H9 (cell line): ENCODE results near the gene RPL37A. TPM values are rescaled to one million over a fixed set of nuclear protein-coding genes. Genes with fewer than 3 reads are reported as not detected.

Experiments
- DNase-seq: peaks from one replicate; pipeline ENCODE4 v3.0.0-alpha.2; 2017
- H2AFZ ChIP-seq: one replicate; pipeline ENCODE4 v1.6.1; 2013; ENCODE audit warnings: mild to moderate bottlenecking, low read length, control low read depth, moderate library complexity
- H2AK5ac ChIP-seq: 2 replicates; pipeline ENCODE4 v1.6.1; 2013; ENCODE audit warnings: low read length, control low read depth, mixed read lengths; ENCODE audit not compliant: insufficient read length
- H2BK120ac ChIP-seq: one replicate; pipeline ENCODE4 v1.6.1; 2013; ENCODE audit warnings: low read depth, mild to moderate bottlenecking, low read length, control low read depth, inconsistent platforms; ENCODE audit not compliant: poor library complexity, severe bottlenecking
- H2BK12ac ChIP-seq: 2 replicates; pipeline ENCODE4 v1.6.1; 2013; ENCODE audit warnings: low read length, control low read depth, mixed read lengths, low read depth; ENCODE audit not compliant: insufficient read length
- H2BK15ac ChIP-seq: 2 replicates; pipeline ENCODE4 v1.6.1; 2013; ENCODE audit warnings: low read depth, low read length, control low read depth
- H2BK20ac ChIP-seq: one replicate; pipeline ENCODE4 v1.6.1; 2013; ENCODE audit warnings: low read depth, mild to moderate bottlenecking, low read length, control low read depth, inconsistent platforms; ENCODE audit not compliant: poor library complexity, severe bottlenecking
- H2BK5ac ChIP-seq: 2 replicates; pipeline ENCODE4 v1.6.1; 2013; ENCODE audit warnings: low read length, control low read depth, mixed read lengths; ENCODE audit not compliant: insufficient read length
- H3K14ac ChIP-seq: 2 replicates; pipeline ENCODE4 v1.6.1; 2013; ENCODE audit warnings: low read length, control low read depth; ENCODE audit not compliant: insufficient read depth
- H3K18ac ChIP-seq: 2 replicates; pipeline ENCODE4 v1.6.1; 2013; ENCODE audit warnings: low read depth, mild to moderate bottlenecking, mixed read lengths, low read length, control low read depth; ENCODE audit not compliant: insufficient read length
- H3K23ac ChIP-seq: 2 replicates; pipeline ENCODE4 v1.6.1; 2013; ENCODE audit warnings: low read length, control low read depth, mixed read lengths, low read depth; ENCODE audit not compliant: insufficient read length
- H3K23me2 ChIP-seq: 2 replicates; pipeline ENCODE4 v1.6.1; 2013; ENCODE audit warnings: low read depth, mild to moderate bottlenecking, mixed read lengths, low read length, control low read depth; ENCODE audit not compliant: insufficient read length, poor library complexity, severe bottlenecking
- H3K27ac ChIP-seq: 2 replicates; pipeline ENCODE4 v1.5.1; 2013; ENCODE audit warnings: low read length, control low read depth, mixed read lengths, low read depth; ENCODE audit not compliant: insufficient read length
- H3K27me3 ChIP-seq: 2 replicates; pipeline ENCODE4 v1.6.1; 2013; ENCODE audit warnings: low read length, control low read depth, inconsistent platforms; ENCODE audit not compliant: insufficient read depth
- H3K4ac ChIP-seq: 2 replicates; pipeline ENCODE4 v1.6.1; 2013; ENCODE audit warnings: low read depth, mild to moderate bottlenecking, control low read depth, inconsistent platforms, low read length, moderate library complexity
- H3K4me1 ChIP-seq: 2 replicates; pipeline ENCODE4 v1.6.1; 2013; ENCODE audit warnings: low read length, control low read depth, inconsistent platforms; ENCODE audit not compliant: insufficient read depth
- H3K4me2 ChIP-seq: 2 replicates; pipeline ENCODE4 v1.6.1; 2013; ENCODE audit warnings: low read length, control low read depth, mixed read lengths; ENCODE audit not compliant: insufficient read length, insufficient read depth
- H3K56ac ChIP-seq: 2 replicates; pipeline ENCODE4 v1.6.1; 2013; ENCODE audit warnings: low read depth, mild to moderate bottlenecking, mixed read lengths, low read length, control low read depth; ENCODE audit not compliant: insufficient read length
- H3K79me1 ChIP-seq: 2 replicates; pipeline ENCODE4 v1.6.1; 2013; ENCODE audit warnings: low read depth, mild to moderate bottlenecking, moderate library complexity, low read length, control low read depth, inconsistent platforms; ENCODE audit not compliant: insufficient read depth, poor library complexity, severe bottlenecking
- H3K79me2 ChIP-seq: 2 replicates; pipeline ENCODE4 v1.6.1; 2013; ENCODE audit warnings: low read length, control low read depth, inconsistent platforms; ENCODE audit not compliant: insufficient read depth
- H3K9ac ChIP-seq: 2 replicates; pipeline ENCODE4 v1.6.1; 2013; ENCODE audit warnings: low read length, control low read depth, mixed read lengths; ENCODE audit not compliant: insufficient read length; ENCODE audit errors: extremely low read depth
- H3K9me3 ChIP-seq: one replicate; pipeline ENCODE4 v1.6.1; 2013; ENCODE audit warnings: low read depth, low read length, inconsistent platforms; ENCODE audit not compliant: control insufficient read depth
- H3T11ph ChIP-seq: one replicate; pipeline ENCODE4 v1.6.1; 2013; ENCODE audit warnings: mild to moderate bottlenecking, low read length, control low read depth, inconsistent platforms
- H4K20me1 ChIP-seq: one replicate; pipeline ENCODE4 v1.6.1; 2013; ENCODE audit not compliant: control insufficient read depth, insufficient read length, insufficient read depth
- H4K5ac ChIP-seq: 2 replicates; pipeline ENCODE4 v1.6.1; 2013; ENCODE audit warnings: low read depth, mild to moderate bottlenecking, mixed read lengths, low read length, control low read depth; ENCODE audit not compliant: insufficient read length
- H4K8ac ChIP-seq: replicated peaks from 2 replicates; pipeline ENCODE4 v1.6.1; 2013; ENCODE audit warnings: low read length, control low read depth, mixed read lengths, low read depth; ENCODE audit not compliant: insufficient read length
- H4K91ac ChIP-seq: 2 replicates; pipeline ENCODE4 v1.6.1; 2013; ENCODE audit warnings: low read depth, mild to moderate bottlenecking, moderate library complexity, mixed read lengths, low read length, control low read depth; ENCODE audit not compliant: insufficient read length
- H3K27ac Mint-ChIP-seq, 3 experiments: 2 replicates in 2 of 3; 3 replicates in 1 of 3; pipeline ENCODE4 v1.8.0; 2020 to 2021; ENCODE audit warnings: mixed read lengths in 3 of 3, mild to moderate bottlenecking in 1 of 3, moderate library complexity in 1 of 3
- H3K27me3 Mint-ChIP-seq: 2 replicates; pipeline ENCODE4 v1.8.0; 2021; ENCODE audit warnings: low read depth, mild to moderate bottlenecking, moderate library complexity, mixed read lengths
- H3K36me3 Mint-ChIP-seq, 3 experiments: 2 replicates in 2 of 3; 3 replicates in 1 of 3; pipeline ENCODE4 v1.8.0; 2020 to 2021; ENCODE audit warnings: low read depth in 3 of 3, mixed read lengths in 3 of 3; ENCODE audit not compliant: insufficient read depth in 1 of 3
- H3K4me1 Mint-ChIP-seq, 2 experiments: 2 replicates each; pipeline ENCODE4 v1.8.0; 2020; ENCODE audit warnings: mixed read lengths in 2 of 2
- H3K4me3 Mint-ChIP-seq, 2 experiments: 2 replicates in 1 of 2; 3 replicates in 1 of 2; pipeline ENCODE4 v1.8.0; 2020 to 2021; ENCODE audit warnings: mild to moderate bottlenecking in 2 of 2, mixed read lengths in 2 of 2, moderate library complexity in 1 of 2
- H3K9me3 Mint-ChIP-seq, 2 experiments: 2 replicates in 1 of 2; 3 replicates in 1 of 2; pipeline ENCODE4 v1.8.0; 2020; ENCODE audit warnings: mild to moderate bottlenecking in 2 of 2, mixed read lengths in 2 of 2, moderate library complexity in 1 of 2
- CTCF ChIP-seq: fragments of 200-600 bp; sonication (generic); conservative IDR thresholded peaks from 3 replicates; pipeline ENCODE4 v1.8.0; 2021; ENCODE audit warnings: antibody characterized with exemption, mild to moderate bottlenecking
- WGBS: extraction: QIAGEN DNeasy Blood & Tissue Kit; methylation state at CpG from one replicate; pipeline ENCODE4 v1.1.7; 2013; ENCODE audit warnings: missing lambda C conversion rate, low lambda C conversion rate, mixed read lengths; ENCODE audit not compliant: insufficient read length; ENCODE audit errors: extremely low coverage; 5-methylcytosine and 5-hydroxymethylcytosine counted together
- total RNA-seq: library from RNA; stranded (reverse); gene quantifications from 2 replicates; pipeline ENCODE4 v1.2.1, GENCODE V29; 2021

The RPL37A gene
- total RNA-seq, 1 experiment from 2014 or later = 3,769 TPM

GRCh38 chr2:216500572-216500971 is 1.9 kb downstream of the RPL37A start:
- Histone ChIP-seq H3K9ac (peak overlapping the region; percentile 100), H2AK5ac (no peak overlapping the region), H3K27ac (no peak overlapping the region), H3K79me2 (peaks cover 13% of the 10 kb centered on the region; the same call in 1 of the 2 replicates), H2BK20ac (no peak overlapping the region), H3K14ac (no peak overlapping the region), H3K23me2 (peaks cover 7% of the 10 kb centered on the region), H3K79me1 (peaks cover 6% of the 10 kb centered on the region), H3K9me3 (no peaks in the 10 kb centered on the region), H4K20me1 (no peaks in the 10 kb centered on the region), H3K27me3 (no peaks in the 10 kb centered on the region), H3K23ac (no peak overlapping the region), H3K18ac (no peak overlapping the region), H2BK12ac (no peak overlapping the region), H4K5ac (no peak overlapping the region), H3K4ac (no peak overlapping the region), H3K4me1 (peaks cover 3% of the 10 kb centered on the region; the same call in 1 of the 2 replicates), H4K91ac (no peak overlapping the region), H4K8ac (no peak overlapping the region), H3K56ac (no peak overlapping the region), H3K4me2 (peak overlapping the region; percentile 96), H3T11ph (no peak overlapping the region), H2BK120ac (no peak overlapping the region), H2BK15ac (no peak overlapping the region), H2BK5ac (no peak overlapping the region), H2AFZ (no peak overlapping the region)
- DNase-seq = no peak
- Mint-ChIP-seq H3K4me1 (peaks cover 46 to 48% of the 10 kb centered on the region in 2 experiments), H3K9me3 (peaks cover 1 to 3% of the 10 kb centered on the region in 2 experiments; a peak in 1 of 5 replicates), H3K27me3 (no peaks in the 10 kb centered on the region), H3K36me3 (peaks cover 58 to 70% (median 67%) of the 10 kb centered on the region in 3 experiments), H3K27ac (peak overlapping the region in 2 of 3 experiments; percentile 44 to 98; a peak in 4 of 7 replicates), H3K4me3 (peak overlapping the region; percentile 95 to 98)
- WGBS = no CpG with 5 or more reads among the region's 2 CpGs
- no peak for TF ChIP-seq CTCF
